Measurements from ENCODE around the gene BTBD6.

The BTBD6 gene

DNA sequence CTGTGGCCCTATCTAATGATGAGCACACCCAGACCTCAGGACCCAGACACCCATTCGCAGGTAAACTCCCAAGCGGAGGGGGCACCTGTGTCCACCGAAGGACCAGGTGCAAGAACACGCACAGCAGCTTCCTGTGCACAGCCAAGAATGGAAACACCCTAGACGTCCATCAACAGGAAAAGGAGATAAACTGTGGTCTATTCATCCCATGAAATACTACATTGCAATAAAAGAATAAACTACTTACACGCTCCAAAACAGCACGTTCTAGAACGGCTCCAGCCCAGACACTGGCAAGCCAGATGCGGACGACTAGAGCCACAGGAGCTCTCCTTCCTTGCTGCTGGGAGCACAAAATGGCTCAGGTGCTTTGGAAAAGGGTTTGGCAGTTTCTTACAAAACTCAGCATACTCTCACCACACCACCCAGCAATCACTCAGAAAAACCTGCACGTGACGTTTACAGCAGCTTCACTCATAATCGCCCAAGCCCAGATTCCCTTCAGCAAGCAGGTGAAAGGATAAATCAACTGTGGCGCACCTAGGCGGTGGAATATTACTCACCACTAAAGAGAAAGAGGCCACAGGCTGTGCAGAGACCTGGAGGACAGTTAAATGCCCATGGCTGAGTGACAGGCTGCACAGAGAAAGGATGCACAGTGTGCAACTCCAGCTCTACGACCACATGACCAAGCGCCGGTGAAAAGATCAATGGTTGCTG, 31.5 kb downstream of the BTBD6 start:
- no peak overlapping the region for H3K27ac ChIP-seq
- no peaks in the 10 kb centered on the region for H3K9me3 ChIP-seq (ENCODE audit: control insufficient read depth, low read length)
- TF ChIP-seq, protein P1, sequence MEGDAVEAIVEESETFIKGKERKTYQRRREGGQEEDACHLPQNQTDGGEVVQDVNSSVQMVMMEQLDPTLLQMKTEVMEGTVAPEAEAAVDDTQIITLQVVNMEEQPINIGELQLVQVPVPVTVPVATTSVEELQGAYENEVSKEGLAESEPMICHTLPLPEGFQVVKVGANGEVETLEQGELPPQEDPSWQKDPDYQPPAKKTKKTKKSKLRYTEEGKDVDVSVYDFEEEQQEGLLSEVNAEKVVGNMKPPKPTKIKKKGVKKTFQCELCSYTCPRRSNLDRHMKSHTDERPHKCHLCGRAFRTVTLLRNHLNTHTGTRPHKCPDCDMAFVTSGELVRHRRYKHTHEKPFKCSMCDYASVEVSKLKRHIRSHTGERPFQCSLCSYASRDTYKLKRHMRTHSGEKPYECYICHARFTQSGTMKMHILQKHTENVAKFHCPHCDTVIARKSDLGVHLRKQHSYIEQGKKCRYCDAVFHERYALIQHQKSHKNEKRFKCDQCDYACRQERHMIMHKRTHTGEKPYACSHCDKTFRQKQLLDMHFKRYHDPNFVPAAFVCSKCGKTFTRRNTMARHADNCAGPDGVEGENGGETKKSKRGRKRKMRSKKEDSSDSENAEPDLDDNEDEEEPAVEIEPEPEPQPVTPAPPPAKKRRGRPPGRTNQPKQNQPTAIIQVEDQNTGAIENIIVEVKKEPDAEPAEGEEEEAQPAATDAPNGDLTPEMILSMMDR (IDR thresholded peaks at IDR 0.05), result no peak
- peaks cover 76% of the 10 kb centered on the region for H3K79me2 ChIP-seq
- H3K9ac ChIP-seq, result no peak overlapping the region
- H2AFZ ChIP-seq, result no peak overlapping the region
- H3K4me2 ChIP-seq (ENCODE audit: low read length), result no peak overlapping the region
- H3K27me3 ChIP-seq (ENCODE audit: control insufficient read depth, insufficient read depth, low read length), result no peaks in the 10 kb centered on the region
- no peaks in the 10 kb centered on the region for H3K36me3 ChIP-seq (ENCODE audit: control insufficient read depth, insufficient read depth, low read length)
- no peak overlapping the region for H3K4me3 ChIP-seq (ENCODE audit: low read depth, low read length)
- H3K4me1 ChIP-seq, result peaks cover 8% of the 10 kb centered on the region

DNA sequence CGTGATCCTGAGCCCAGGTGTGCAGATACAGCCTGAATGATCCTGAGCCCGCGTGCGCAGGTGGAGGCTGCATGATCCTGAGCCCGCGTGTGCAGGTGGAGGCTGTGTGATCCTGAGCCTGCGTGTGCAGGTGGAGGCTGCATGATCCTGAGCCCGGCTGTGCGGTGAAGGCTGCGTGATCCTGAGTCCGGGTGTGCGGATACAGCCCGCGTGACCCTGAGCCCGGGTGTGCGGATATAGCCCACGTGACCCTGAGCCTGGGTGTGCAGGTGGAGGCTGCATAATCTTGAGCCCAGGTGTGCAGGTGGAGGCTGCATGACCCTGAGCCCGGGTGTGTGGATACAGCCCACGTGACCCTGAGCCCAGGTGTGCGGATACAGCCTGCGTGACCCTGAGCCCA, 32.2 kb downstream of the BTBD6 start:
- no peaks in the 10 kb centered on the region for H3K9me3 ChIP-seq (ENCODE audit: control insufficient read depth, low read length)
- H3K27me3 ChIP-seq (ENCODE audit: control insufficient read depth, insufficient read depth, low read length), result no peaks in the 10 kb centered on the region
- TF ChIP-seq, protein P1 (IDR thresholded peaks at IDR 0.05), result no peak
- no peaks in the 10 kb centered on the region for H3K36me3 ChIP-seq (ENCODE audit: control insufficient read depth, insufficient read depth, low read length)
- no peak overlapping the region for H2AFZ ChIP-seq
- H3K9ac ChIP-seq, result no peak overlapping the region
- no peak overlapping the region for H3K27ac ChIP-seq
- H3K4me2 ChIP-seq (ENCODE audit: low read length), result no peak overlapping the region
- H3K79me2 ChIP-seq, result peaks cover 77% of the 10 kb centered on the region
- H3K4me1 ChIP-seq, result peaks cover 2% of the 10 kb centered on the region
- H3K4me3 ChIP-seq (ENCODE audit: low read depth, low read length), result no peak overlapping the region

DNA sequence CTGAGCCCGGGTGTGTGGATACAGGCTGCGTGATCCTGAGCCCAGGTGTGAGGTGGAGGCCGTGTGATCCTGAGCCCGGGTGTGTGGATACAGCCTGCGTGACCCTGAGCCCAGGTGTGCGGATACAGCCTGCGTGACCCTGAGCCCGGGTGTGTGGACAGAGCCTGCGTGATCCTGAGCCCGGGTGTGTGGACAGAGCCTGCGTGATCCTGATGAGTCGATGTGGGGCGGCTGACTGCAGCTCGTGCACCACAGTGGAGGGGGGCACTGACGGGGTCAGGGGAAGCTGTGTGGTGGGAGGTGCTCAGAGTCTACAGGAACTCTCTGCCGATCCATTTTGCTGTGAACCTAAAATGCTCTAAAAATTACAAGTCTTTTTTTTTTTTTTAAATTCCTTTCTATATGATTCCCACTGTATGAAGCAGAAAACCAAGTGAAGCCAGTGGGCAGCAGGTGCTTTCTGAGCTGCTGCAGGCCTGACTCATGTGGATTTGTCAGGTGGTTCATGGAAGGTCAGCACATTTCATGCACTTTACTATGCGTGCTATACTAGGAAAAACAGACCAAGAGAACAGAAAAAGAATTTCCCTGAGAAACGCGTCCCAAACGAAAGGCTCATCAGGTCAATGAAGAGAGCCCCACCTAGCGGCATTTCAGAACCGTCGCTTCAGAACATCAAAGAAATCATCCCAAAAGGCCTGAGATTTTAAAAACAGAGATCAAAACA, 33.2 kb downstream of the BTBD6 start:
- Histone ChIP-seq H3K9me3 (ENCODE audit: control insufficient read depth, low read length) (no peaks in the 10 kb centered on the region), H3K4me2 (ENCODE audit: low read length) (no peak overlapping the region), H3K4me3 (ENCODE audit: low read depth, low read length) (no peak overlapping the region), H3K9ac (no peak overlapping the region), H2AFZ (no peak overlapping the region), H3K79me2 (peaks cover 79% of the 10 kb centered on the region), H3K27me3 (ENCODE audit: control insufficient read depth, insufficient read depth, low read length) (no peaks in the 10 kb centered on the region), H3K36me3 (ENCODE audit: control insufficient read depth, insufficient read depth, low read length) (no peaks in the 10 kb centered on the region), H3K27ac (no peak overlapping the region), H3K4me1 (no peaks in the 10 kb centered on the region)
- TF ChIP-seq, protein P1 (IDR thresholded peaks at IDR 0.05), result peak; percentile 69

DNA sequence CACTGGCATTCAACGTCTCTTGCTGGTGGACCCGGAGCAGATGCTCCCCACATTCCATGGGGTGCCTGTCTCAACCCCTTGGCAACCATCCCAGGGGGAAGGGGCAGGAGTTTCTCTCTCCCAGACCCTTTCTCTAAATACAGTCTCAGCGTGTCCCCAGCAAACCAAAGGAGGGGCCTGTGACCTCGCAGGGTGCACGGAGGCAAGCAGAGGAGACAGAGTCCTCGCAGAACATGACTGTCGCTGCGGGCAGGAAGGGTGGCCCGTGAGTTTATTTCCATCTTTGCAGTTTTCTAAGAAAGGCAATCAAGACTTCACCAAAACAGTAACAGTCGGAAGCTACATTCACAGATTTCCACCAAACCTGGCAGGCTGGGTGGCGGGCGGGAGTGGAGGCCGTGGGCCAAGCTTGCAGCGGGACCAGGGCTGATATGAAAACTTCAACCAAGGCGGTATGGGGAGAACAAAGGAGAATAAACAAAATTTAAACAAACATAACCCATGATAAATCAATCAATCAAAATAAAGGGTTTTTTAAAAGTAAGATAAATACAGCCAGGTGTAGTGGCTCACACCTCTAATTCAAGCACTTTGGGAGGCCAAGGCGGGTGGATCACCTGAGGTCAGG, 33.9 kb downstream of the BTBD6 start:
- Histone ChIP-seq H3K4me1 (no peaks in the 10 kb centered on the region), H3K9ac (no peak overlapping the region), H3K9me3 (ENCODE audit: control insufficient read depth, low read length) (no peaks in the 10 kb centered on the region), H3K4me3 (ENCODE audit: low read depth, low read length) (no peak overlapping the region), H2AFZ (no peak overlapping the region), H3K36me3 (ENCODE audit: control insufficient read depth, insufficient read depth, low read length) (no peaks in the 10 kb centered on the region), H3K4me2 (ENCODE audit: low read length) (no peak overlapping the region), H3K79me2 (peaks cover 86% of the 10 kb centered on the region), H3K27me3 (ENCODE audit: control insufficient read depth, insufficient read depth, low read length) (no peaks in the 10 kb centered on the region), H3K27ac (no peak overlapping the region)
- TF ChIP-seq, protein P1 (IDR thresholded peaks at IDR 0.05), result no peak
